ENCODE measurements around the gene MNT.
A peak's percentile ranks its signal among the peaks of the same experiment; 100 is the strongest.

Gene MNT

DNA sequence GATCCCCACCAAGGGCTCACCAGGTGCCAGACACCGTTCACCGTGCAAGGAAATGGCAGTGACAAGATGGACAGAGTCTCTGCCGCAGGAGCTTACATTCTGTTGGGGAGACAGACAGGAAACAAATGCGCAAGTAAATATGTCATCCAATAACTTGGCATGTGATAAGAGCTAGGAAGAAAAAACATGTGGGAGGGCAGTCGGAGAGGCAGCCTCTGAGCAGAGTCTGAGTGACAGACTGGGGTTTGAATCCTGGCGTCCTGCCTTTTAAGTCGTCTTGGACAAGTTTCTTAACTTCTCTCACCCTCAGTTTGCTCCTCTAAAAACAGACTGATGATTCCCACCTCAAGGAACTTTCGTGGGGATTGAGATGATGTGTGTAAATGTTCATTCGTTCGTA is 56.3 kb downstream of the MNT start:
- DNase-seq (ENCODE audit: low read depth, low spot score) = no peak

DNA sequence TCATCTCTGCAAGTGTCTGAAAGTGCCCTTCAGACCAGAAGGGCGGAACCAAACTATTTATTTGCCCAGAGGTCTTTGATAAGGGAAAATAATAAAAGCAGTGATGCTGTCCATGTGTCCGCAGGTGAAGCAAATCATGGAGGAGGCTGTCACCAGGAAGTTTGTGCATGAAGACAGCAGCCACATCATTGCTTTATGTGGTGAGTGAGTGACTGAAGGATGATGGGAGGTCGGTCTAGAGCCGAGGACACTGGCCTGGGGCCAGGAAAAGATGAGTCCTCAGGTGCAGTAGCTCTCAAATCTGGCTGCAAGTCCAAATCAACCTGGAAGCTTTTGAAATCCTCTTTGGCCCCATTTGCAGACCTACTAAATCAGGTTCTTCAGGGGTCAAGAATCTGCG is 57.4 kb downstream of the MNT start:
- DNase-seq (ENCODE audit: low read depth, low spot score) = no peak
- no peak overlapping the region for H3K4me3 ChIP-seq (ENCODE audit: low read length)

More for the DNA sequence above, 56.3 kb downstream of the MNT start:
- H3K4me3 ChIP-seq (ENCODE audit: low read length) = no peak overlapping the region

- peak overlapping the region; percentile 84 for H3K4me3 ChIP-seq (ENCODE audit: low read length)
- DNase-seq (ENCODE audit: low read depth, low spot score) = no peak
Measured at GRCh38 chr17:2338315-2338657, 62.6 kb downstream of the MNT start.

DNA sequence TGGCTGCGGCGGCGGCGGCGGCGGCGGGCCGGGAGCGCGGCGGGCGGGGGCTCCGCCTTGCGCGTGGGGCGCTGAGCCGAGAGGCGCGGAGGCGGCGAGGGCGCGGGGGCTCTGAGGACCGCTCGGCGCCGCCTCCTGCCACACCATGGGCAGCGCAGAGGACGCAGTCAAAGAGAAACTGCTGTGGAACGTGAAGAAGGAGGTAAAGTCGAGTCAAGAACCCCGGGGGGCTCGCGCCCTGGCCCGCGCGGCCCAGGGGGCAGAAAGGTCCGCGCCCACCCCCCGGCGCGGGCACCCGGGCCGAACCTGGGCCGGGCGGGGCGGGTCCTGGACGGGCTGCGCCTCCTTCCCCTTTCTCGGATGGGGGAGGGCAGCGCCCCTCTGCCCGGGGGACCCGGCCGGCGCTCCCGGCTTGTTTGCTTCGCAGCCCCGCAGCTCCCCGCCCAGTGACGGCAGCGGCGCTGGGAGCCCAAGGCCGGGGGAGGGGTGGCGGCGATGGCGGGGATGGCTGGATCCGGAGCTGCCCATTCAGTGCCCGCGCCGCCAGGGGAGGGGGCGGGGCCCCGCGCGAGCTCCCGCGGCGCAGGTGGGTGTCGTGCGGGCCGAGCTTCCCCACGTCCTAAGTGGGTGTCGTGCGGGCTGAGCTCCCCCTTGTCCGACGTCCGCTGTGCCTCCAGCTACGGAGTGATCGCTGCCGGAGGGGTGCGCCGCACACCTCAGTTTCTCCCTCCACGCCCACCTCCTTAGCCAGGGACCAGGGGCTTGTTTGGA is 63.1 kb downstream of the MNT start:
- H3K4me3 ChIP-seq (ENCODE audit: low read length) = peak overlapping the region; percentile 84
- no peak for DNase-seq (ENCODE audit: low read depth, low spot score)

DNA sequence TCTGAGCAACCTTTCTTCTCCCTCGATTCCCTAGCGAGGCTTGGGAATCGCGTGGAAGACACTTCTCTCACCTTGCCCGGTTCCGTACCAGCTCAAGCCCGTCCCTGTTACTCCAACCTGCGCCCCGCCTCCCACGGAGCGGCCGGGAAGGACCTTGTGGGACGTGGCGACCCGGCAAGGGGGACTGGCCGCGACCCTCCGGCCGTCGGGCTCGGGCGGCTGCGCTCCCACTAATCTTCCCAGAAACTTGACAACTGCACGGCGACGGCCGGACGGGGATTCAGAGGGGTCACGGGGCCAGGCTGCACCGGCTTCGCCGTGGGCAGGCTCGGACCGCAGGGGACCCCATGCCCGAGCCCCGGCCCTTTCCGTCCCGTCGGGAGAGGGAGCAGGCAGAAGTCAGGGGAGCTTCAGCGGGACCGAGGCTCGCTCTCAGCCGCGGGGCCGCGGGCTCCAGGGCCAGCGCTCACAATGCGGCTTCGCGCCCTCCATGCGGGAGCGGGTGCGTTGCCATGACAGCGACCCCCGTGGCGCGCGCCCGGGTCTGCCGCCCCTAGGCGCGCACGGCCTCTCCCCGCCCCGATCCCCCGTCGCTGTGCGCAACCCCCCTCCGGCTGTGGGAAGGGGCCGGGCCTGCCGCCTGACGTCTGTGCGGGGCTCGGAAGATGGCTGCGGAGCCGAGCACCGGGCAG is 63.9 kb downstream of the MNT start, which contains the start of gene SGSM2:
Gene SGSM2 (plus strand): TSS at position 650 of the 692 bp plus-strand sequence. CDS start 188 bp downstream, outside the sequence.
- DNase-seq (ENCODE audit: low read depth, low spot score) = peak; percentile 65
- peak within 1 kb of the TSS; percentile 84 for H3K4me3 ChIP-seq (ENCODE audit: low read length)

DNA sequence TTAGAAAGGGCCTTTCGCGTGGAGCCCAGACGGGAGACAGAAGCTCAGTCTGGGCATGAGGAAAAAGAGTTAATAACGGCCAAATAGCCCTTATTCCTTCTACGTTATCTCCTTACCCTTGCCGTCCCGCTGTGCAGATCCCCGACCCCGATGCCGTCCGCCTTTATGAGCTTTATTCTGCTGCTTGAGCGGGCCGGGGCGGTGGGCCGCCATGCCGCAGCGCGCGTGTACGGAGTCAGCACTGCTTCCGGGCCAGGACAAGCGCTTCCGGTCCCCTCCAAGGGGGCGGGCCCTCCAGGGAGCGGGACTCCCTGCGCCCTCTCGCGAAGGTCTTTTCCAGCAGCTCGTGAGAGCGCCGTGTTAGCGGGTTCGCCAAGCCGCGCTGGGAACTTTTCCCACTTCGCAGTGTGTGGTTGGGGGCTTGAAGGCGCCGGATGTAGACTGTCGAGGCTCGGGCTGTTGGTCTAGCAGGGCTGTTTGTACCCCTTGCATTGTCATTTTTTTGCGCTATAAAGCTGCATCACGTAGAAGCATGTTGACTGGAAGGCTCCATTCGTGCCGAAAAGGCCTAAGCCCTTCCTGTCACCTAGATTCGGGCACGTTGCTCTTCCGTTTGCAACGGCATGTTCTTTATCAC is 64.5 kb downstream of the MNT start, which contains the start of gene TSR1:
Gene TSR1 (minus strand): TSS at position 243 of the 637 bp plus-strand sequence. CDS start 30 bp downstream, at position 213.
- peak; percentile 89 for DNase-seq (ENCODE audit: low read depth, low spot score)
- peak within 1 kb of the TSS; percentile 84 for H3K4me3 ChIP-seq (ENCODE audit: low read length)

GRCh38 chr17:2335726-2336214 is 65.1 kb downstream of the MNT start:
- H3K4me3 ChIP-seq (ENCODE audit: low read length) = peak overlapping the region; percentile 84
- no peak for DNase-seq (ENCODE audit: low read depth, low spot score)

Measured in Jurkat, Clone E6-1 (cell line).